ENCODE results near the gene HCN2. TPM values are rescaled to one million over a fixed set of nuclear protein-coding genes. Genes with fewer than 3 reads are reported as not detected.
A peak's percentile ranks its signal among the peaks of the same experiment; 100 is the strongest.

Gene HCN2
- total and polyA plus RNA-seq, 3 donors from 2014 or later: 5.5 to 12.4 (median 6.6) TPM

GRCh38 chr19:588741-589692, 664 bp upstream of the HCN2 start:
- intact Hi-C loops (cut with DNase I; ENCODE audit: low total_unique reads): no loop called here
- Histone ChIP-seq H3K4me3 (peak overlapping the region; percentile 18 to 42), H3K36me3 (ENCODE audit: low read depth, missing control alignments) (no peaks in the 10 kb centered on the region), H3K27ac (no peak overlapping the region), H3K9me3 (no peaks in the 10 kb centered on the region), H3K4me1 (peaks cover 16% of the 10 kb centered on the region), H3K27me3 (no peaks in the 10 kb centered on the region)
- DNase-seq: no peak
- TF ChIP-seq CTCF (IDR thresholded peaks at IDR 0.05) (no peak), POLR2A (IDR thresholded peaks at IDR 0.05) (no peak)
- 0 to 15% methylated on average over 1 to 54 of the region's 54 CpGs for WGBS, 2 donors

GRCh38 chr19:590396-590745, 690 bp downstream of the HCN2 start:
- DNase-seq: no peak
- Histone ChIP-seq H3K4me1 (peaks cover 12% of the 10 kb centered on the region), H3K4me3 (peak overlapping the region in 1 of 2 donors; percentile 23), H3K27me3 (no peaks in the 10 kb centered on the region), H3K9me3 (no peaks in the 10 kb centered on the region), H3K27ac (no peak overlapping the region), H3K36me3 (ENCODE audit: low read depth, missing control alignments) (no peaks in the 10 kb centered on the region)
- TF ChIP-seq CTCF (IDR thresholded peaks at IDR 0.05) (no peak), POLR2A (IDR thresholded peaks at IDR 0.05) (no peak)
- no CpG with 5 or more reads among the region's 50 CpGs for WGBS, 2 donors
- intact Hi-C loops (cut with DNase I; ENCODE audit: low total_unique reads): no loop called here

DNA sequence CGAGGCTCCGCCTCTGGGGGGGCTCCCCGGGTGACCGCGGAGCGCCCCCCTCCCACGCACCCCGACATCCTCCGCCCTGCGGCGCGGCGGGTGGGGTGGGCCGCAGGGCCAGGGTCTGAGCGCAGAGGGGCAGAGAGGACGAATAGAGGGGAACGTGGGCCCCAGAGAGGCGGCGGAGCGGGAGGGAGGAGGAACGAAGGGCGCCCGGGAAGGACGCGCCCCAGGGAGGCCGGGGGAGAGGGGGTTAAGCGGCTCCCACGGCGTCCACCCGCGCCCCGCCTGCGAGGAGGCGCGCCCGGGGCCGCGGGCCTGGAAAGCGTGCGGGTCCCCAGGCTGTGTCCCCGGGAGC, 1.0 kb downstream of the HCN2 start:
- WGBS, 2 donors: 3% methylated on average over 36 of the region's 41 CpGs; no CpG with 5 or more reads in 1 of the 2 donors

GRCh38 chr19:591099-591958, 1.6 kb downstream of the HCN2 start:
- Histone ChIP-seq H3K36me3 (ENCODE audit: low read depth, missing control alignments) (no peaks in the 10 kb centered on the region), H3K9me3 (no peaks in the 10 kb centered on the region), H3K4me3 (peak overlapping the region in 1 of 2 donors; percentile 23), H3K4me1 (peaks cover 12% of the 10 kb centered on the region), H3K27ac (no peak overlapping the region), H3K27me3 (no peaks in the 10 kb centered on the region)
- WGBS, 2 donors: 28 to 32% methylated on average over 43 to 63 of the region's 75 CpGs
- TF ChIP-seq CTCF (IDR thresholded peaks at IDR 0.05): no peak
- TF ChIP-seq POLR2A (IDR thresholded peaks at IDR 0.05): no peak
- intact Hi-C loops (cut with DNase I; ENCODE audit: low total_unique reads): no loop called here
- no peak for DNase-seq

More for the DNA sequence above, 1.0 kb downstream of the HCN2 start:
- TF ChIP-seq POLR2A (IDR thresholded peaks at IDR 0.05): no peak
- no peak for TF ChIP-seq CTCF (IDR thresholded peaks at IDR 0.05)
- no peaks in the 10 kb centered on the region for H3K36me3 ChIP-seq (ENCODE audit: low read depth, missing control alignments)
- intact Hi-C loops (cut with DNase I; ENCODE audit: low total_unique reads): no loop called here
- H3K4me3 ChIP-seq: peak overlapping the region in 1 of 2 donors; percentile 23
- H3K9me3 ChIP-seq: no peaks in the 10 kb centered on the region
- H3K4me1 ChIP-seq: peaks cover 12% of the 10 kb centered on the region
- no peaks in the 10 kb centered on the region for H3K27me3 ChIP-seq
- no peak for DNase-seq
- no peak overlapping the region for H3K27ac ChIP-seq
